ENCODE data around the gene ALOX5.

Gene ALOX5

GRCh38 chr10:45483002-45483401, 109.0 kb downstream of the ALOX5 start:
- no peak for TF ChIP-seq CTCF (IDR thresholded peaks at IDR 0.05; ENCODE audit: extremely low read depth, missing control alignments)

GRCh38 chr10:45487735-45488134, 113.7 kb downstream of the ALOX5 start:
- no peak for DNase-seq (ENCODE audit: low spot score)
- TF ChIP-seq CTCF (IDR thresholded peaks at IDR 0.05; ENCODE audit: extremely low read depth, missing control alignments), result no peak

More at GRCh38 chr10:45483002-45483401, 109.0 kb downstream of the ALOX5 start:
- no peak for DNase-seq (ENCODE audit: low spot score)

- TF ChIP-seq CTCF (IDR thresholded peaks at IDR 0.05; ENCODE audit: extremely low read depth, missing control alignments), result no peak
- no peak for DNase-seq (ENCODE audit: low spot score)
Measured at GRCh38 chr10:45488365-45488764, 114.3 kb downstream of the ALOX5 start.

- TF ChIP-seq CTCF (IDR thresholded peaks at IDR 0.05; ENCODE audit: extremely low read depth, missing control alignments), result no peak
- DNase-seq (ENCODE audit: low spot score), result no peak
Measured at GRCh38 chr10:45490277-45490676, 116.3 kb downstream of the ALOX5 start.

GRCh38 chr10:45491061-45491460, 117.0 kb downstream of the ALOX5 start:
- no peak for DNase-seq (ENCODE audit: low spot score)
- no peak for TF ChIP-seq CTCF (IDR thresholded peaks at IDR 0.05; ENCODE audit: extremely low read depth, missing control alignments)

All from GM20000 (cell line).